Measurements from ENCODE around the gene MEIS1. TPM values are rescaled to one million over a fixed set of nuclear protein-coding genes. Genes with fewer than 3 reads are reported as not detected.

Gene MEIS1
- total and polyA plus RNA-seq, 2 donors from 2014 or later = 7.3 to 36.7 TPM

DNA sequence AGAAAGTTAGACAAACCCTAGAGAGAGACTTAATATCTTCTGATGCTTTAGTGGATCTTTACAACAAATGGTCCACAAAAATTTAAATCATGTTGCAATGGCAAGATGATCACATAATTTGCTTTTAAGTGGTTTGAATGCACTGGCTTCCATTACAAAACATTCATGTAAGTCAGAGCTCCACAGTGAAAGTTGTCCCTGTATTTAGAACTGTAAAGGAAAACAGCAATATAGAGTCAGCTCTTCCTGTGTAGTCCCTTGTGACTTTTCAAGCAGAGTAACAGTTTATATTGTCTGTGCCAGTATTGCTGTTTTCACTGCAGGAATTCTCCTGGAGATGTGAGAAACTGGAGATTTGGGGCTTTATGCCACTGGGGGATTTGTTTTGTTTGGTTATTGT is 77.7 kb downstream of the MEIS1 start:
- no peak for DNase-seq
- Histone ChIP-seq H3K9me3 (ENCODE audit: control insufficient read depth in 2 of 3, insufficient read depth in 1 of 3, low read length in 3 of 3) (no peaks in the 10 kb centered on the region), H3K27ac (ENCODE audit: low read depth in 2 of 2, low read length in 2 of 2) (no peak overlapping the region), H3K9ac (ENCODE audit: low read length in 3 of 3) (no peak overlapping the region), H3K36me3 (ENCODE audit: control insufficient read depth in 2 of 3, insufficient read depth in 3 of 3, low read length in 3 of 3) (peaks cover 0 to 2% (median 0%) of the 10 kb centered on the region in 3 donors), H3K4me3 (ENCODE audit: low read length in 3 of 3) (no peak overlapping the region), H3K4me1 (ENCODE audit: control insufficient read depth in 2 of 3, insufficient read depth in 2 of 3, low read depth in 1 of 3, low read length in 3 of 3) (peaks cover 0 to 2% (median 0%) of the 10 kb centered on the region in 3 donors), H3K27me3 (ENCODE audit: control insufficient read depth, insufficient read depth, low read length) (no peaks in the 10 kb centered on the region)
- FAIRE-seq = no peak
- intact Hi-C loops (cut with DNase I) = no loop called here
- TF ChIP-seq, protein P1, sequence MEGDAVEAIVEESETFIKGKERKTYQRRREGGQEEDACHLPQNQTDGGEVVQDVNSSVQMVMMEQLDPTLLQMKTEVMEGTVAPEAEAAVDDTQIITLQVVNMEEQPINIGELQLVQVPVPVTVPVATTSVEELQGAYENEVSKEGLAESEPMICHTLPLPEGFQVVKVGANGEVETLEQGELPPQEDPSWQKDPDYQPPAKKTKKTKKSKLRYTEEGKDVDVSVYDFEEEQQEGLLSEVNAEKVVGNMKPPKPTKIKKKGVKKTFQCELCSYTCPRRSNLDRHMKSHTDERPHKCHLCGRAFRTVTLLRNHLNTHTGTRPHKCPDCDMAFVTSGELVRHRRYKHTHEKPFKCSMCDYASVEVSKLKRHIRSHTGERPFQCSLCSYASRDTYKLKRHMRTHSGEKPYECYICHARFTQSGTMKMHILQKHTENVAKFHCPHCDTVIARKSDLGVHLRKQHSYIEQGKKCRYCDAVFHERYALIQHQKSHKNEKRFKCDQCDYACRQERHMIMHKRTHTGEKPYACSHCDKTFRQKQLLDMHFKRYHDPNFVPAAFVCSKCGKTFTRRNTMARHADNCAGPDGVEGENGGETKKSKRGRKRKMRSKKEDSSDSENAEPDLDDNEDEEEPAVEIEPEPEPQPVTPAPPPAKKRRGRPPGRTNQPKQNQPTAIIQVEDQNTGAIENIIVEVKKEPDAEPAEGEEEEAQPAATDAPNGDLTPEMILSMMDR (IDR thresholded peaks at IDR 0.05; ENCODE audit: borderline replicate concordance, extremely low read depth, insufficient read depth) = no peak

DNA sequence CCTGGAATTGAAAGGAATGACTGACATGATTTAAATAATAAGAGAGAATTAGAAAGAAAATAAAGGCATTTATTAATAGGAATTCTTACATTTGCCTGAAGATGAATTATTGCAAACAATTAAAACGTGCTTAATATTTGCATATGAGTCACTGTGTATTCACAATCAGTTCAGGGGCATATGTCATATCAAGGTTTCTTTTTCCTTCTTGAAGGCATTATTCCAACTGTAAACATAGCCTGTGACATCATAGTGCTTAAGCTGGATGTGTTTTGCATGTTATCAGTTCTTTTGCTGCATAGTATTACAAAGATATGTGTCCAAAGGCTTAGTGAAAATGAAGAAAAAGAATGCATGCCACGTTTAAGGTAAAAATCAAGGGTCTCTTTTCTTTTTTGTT is 80.8 kb downstream of the MEIS1 start:
- no peak overlapping the region for H3K4me3 ChIP-seq (ENCODE audit: low read length in 3 of 3)
- no peak overlapping the region for H3K9ac ChIP-seq (ENCODE audit: low read length in 3 of 3)
- intact Hi-C loops (cut with DNase I) = no loop called here
- no peak for FAIRE-seq
- no peaks in the 10 kb centered on the region for H3K27me3 ChIP-seq (ENCODE audit: control insufficient read depth, insufficient read depth, low read length)
- H3K4me1 ChIP-seq (ENCODE audit: control insufficient read depth in 2 of 3, insufficient read depth in 2 of 3, low read depth in 1 of 3, low read length in 3 of 3) = no peaks in the 10 kb centered on the region
- peaks cover 0 to 2% (median 0%) of the 10 kb centered on the region in 3 donors for H3K36me3 ChIP-seq (ENCODE audit: control insufficient read depth in 2 of 3, insufficient read depth in 3 of 3, low read length in 3 of 3)
- TF ChIP-seq, protein P1 (IDR thresholded peaks at IDR 0.05; ENCODE audit: borderline replicate concordance, extremely low read depth, insufficient read depth) = no peak
- no peak overlapping the region for H3K27ac ChIP-seq (ENCODE audit: low read depth in 2 of 2, low read length in 2 of 2)
- no peaks in the 10 kb centered on the region for H3K9me3 ChIP-seq (ENCODE audit: control insufficient read depth in 2 of 3, insufficient read depth in 1 of 3, low read length in 3 of 3)
- no peak for DNase-seq

- intact Hi-C loops (cut with DNase I) = no loop called here
- Histone ChIP-seq H3K4me3 (ENCODE audit: low read length in 3 of 3) (no peak overlapping the region), H3K27ac (ENCODE audit: low read depth in 2 of 2, low read length in 2 of 2) (no peak overlapping the region), H3K27me3 (ENCODE audit: control insufficient read depth, insufficient read depth, low read length) (no peaks in the 10 kb centered on the region), H3K9ac (ENCODE audit: low read length in 3 of 3) (no peak overlapping the region), H3K36me3 (ENCODE audit: control insufficient read depth in 2 of 3, insufficient read depth in 3 of 3, low read length in 3 of 3) (peaks cover 0 to 2% (median 0%) of the 10 kb centered on the region in 3 donors), H3K4me1 (ENCODE audit: control insufficient read depth in 2 of 3, insufficient read depth in 2 of 3, low read depth in 1 of 3, low read length in 3 of 3) (no peaks in the 10 kb centered on the region), H3K9me3 (ENCODE audit: control insufficient read depth in 2 of 3, insufficient read depth in 1 of 3, low read length in 3 of 3) (no peaks in the 10 kb centered on the region)
- no peak for DNase-seq
- FAIRE-seq = no peak
- TF ChIP-seq, protein P1 (IDR thresholded peaks at IDR 0.05; ENCODE audit: borderline replicate concordance, extremely low read depth, insufficient read depth) = no peak
Measured at GRCh38 chr2:66516499-66516898, 81.6 kb downstream of the MEIS1 start.

GRCh38 chr2:66517772-66518171 is 82.8 kb downstream of the MEIS1 start:
- Histone ChIP-seq H3K4me3 (ENCODE audit: low read length in 3 of 3) (no peak overlapping the region), H3K9ac (ENCODE audit: low read length in 3 of 3) (no peak overlapping the region), H3K4me1 (ENCODE audit: control insufficient read depth in 2 of 3, insufficient read depth in 2 of 3, low read depth in 1 of 3, low read length in 3 of 3) (no peaks in the 10 kb centered on the region), H3K36me3 (ENCODE audit: control insufficient read depth in 2 of 3, insufficient read depth in 3 of 3, low read length in 3 of 3) (peaks cover 0 to 2% (median 0%) of the 10 kb centered on the region in 3 donors), H3K9me3 (ENCODE audit: control insufficient read depth in 2 of 3, insufficient read depth in 1 of 3, low read length in 3 of 3) (no peaks in the 10 kb centered on the region), H3K27me3 (ENCODE audit: control insufficient read depth, insufficient read depth, low read length) (no peaks in the 10 kb centered on the region), H3K27ac (ENCODE audit: low read depth in 2 of 2, low read length in 2 of 2) (no peak overlapping the region)
- no peak for DNase-seq
- no peak for FAIRE-seq
- TF ChIP-seq, protein P1 (IDR thresholded peaks at IDR 0.05; ENCODE audit: borderline replicate concordance, extremely low read depth, insufficient read depth) = no peak
- intact Hi-C loops (cut with DNase I) = no loop called here

Data from kidney (tissue), 14 donors.